ENCODE measurements around the gene ETHE1. TPM values are rescaled to one million over a fixed set of nuclear protein-coding genes. Genes with fewer than 3 reads are reported as not detected.
A peak's percentile ranks its signal among the peaks of the same experiment; 100 is the strongest.

Gene ETHE1
- total RNA-seq, 2 donors from 2014 or later, result 13.0 to 15.2 TPM

DNA sequence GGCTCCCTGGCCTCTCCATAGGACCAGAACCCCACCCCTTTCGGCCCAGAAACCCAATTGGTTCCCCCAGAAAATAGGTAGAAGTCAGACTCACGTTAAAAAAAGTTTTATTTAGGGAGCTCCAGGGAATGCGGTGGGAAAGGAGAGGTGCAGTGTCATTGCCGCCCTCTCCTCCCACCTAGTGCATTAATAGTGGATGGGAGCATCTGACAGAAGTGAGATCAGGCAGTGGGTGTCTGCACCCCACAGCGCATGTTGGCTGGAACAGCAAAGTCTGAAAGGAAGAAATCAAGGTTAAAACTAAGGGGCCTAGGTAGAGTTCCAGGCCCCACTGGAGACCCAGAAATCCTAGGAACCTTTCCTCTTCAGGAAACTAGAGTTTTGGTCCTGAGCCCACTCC is 20.4 kb downstream of the ETHE1 start:
- 93 to 100% methylated on average over 3 to 5 of the region's 5 CpGs for WGBS, 2 experiments (ENCODE audit: insufficient coverage in 1 of 2, insufficient read length in 1 of 2)
- Mint-ChIP-seq H3K27ac (no peak overlapping the region), H3K4me3 (no peak overlapping the region)

DNA sequence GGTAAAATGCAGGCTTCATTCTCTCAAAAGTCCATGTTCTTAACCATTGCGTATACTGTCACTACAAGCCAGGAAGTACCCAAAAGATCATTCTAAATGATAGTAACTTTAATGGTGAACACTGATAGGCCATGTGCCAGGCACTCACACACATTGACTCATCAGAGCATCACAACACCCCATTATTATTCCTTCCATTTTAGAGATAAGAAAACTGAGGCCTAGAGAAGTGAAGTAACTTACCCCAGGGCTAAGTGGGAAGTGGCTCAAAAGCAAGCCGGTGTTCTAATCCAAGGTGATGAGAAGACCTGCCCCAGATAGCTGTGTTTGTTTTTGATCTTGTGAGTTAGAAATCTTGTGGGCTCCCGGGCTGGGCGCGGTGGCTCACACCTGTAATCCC is 21.1 kb downstream of the ETHE1 start:
- Histone ChIP-seq H3K9ac (ENCODE audit: extremely low read depth, low read length, poor library complexity, severe bottlenecking) (no peak overlapping the region), H3K4me1 (ENCODE audit: control insufficient read depth, insufficient read depth, low read length) (no peaks in the 10 kb centered on the region), H3K36me3 (ENCODE audit: control insufficient read depth, insufficient read depth, low read length) (peaks cover 9% of the 10 kb centered on the region), H3K4me3 (ENCODE audit: low read length) (no peak overlapping the region), H3K9me3 (ENCODE audit: control insufficient read depth, low read length) (no peaks in the 10 kb centered on the region), H3K27ac (ENCODE audit: low read depth, low read length) (no peak overlapping the region), H3K27me3 (ENCODE audit: control insufficient read depth, insufficient read depth, low read length, poor library complexity, severe bottlenecking) (no peaks in the 10 kb centered on the region)
- Mint-ChIP-seq H3K27me3 (ENCODE audit: insufficient read depth) (peaks cover 36% of the 10 kb centered on the region), H3K27ac (no peak overlapping the region), H3K4me1 (peaks cover 3% of the 10 kb centered on the region), H3K9me3 (peaks cover 3% of the 10 kb centered on the region), H3K36me3 (ENCODE audit: low read depth) (peaks cover 22% of the 10 kb centered on the region), H3K4me3 (no peak overlapping the region)
- DNase-seq, result no peak
- TF ChIP-seq, protein P1, sequence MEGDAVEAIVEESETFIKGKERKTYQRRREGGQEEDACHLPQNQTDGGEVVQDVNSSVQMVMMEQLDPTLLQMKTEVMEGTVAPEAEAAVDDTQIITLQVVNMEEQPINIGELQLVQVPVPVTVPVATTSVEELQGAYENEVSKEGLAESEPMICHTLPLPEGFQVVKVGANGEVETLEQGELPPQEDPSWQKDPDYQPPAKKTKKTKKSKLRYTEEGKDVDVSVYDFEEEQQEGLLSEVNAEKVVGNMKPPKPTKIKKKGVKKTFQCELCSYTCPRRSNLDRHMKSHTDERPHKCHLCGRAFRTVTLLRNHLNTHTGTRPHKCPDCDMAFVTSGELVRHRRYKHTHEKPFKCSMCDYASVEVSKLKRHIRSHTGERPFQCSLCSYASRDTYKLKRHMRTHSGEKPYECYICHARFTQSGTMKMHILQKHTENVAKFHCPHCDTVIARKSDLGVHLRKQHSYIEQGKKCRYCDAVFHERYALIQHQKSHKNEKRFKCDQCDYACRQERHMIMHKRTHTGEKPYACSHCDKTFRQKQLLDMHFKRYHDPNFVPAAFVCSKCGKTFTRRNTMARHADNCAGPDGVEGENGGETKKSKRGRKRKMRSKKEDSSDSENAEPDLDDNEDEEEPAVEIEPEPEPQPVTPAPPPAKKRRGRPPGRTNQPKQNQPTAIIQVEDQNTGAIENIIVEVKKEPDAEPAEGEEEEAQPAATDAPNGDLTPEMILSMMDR (conservative IDR thresholded peaks at IDR 0.05), result no peak
- WGBS, 2 experiments (ENCODE audit: insufficient coverage in 1 of 2, insufficient read length in 1 of 2), result 97 to 100% methylated on average over 4 to 5 of the region's 5 CpGs

More for the DNA sequence above, 20.4 kb downstream of the ETHE1 start:
- Histone ChIP-seq H3K36me3 (ENCODE audit: control insufficient read depth, insufficient read depth, low read length) (peaks cover 15% of the 10 kb centered on the region), H3K4me1 (ENCODE audit: control insufficient read depth, insufficient read depth, low read length) (no peaks in the 10 kb centered on the region), H3K27ac (ENCODE audit: low read depth, low read length) (no peak overlapping the region), H3K4me3 (ENCODE audit: low read length) (no peak overlapping the region), H3K9ac (ENCODE audit: extremely low read depth, low read length, poor library complexity, severe bottlenecking) (no peak overlapping the region), H3K27me3 (ENCODE audit: control insufficient read depth, insufficient read depth, low read length, poor library complexity, severe bottlenecking) (no peaks in the 10 kb centered on the region), H3K9me3 (ENCODE audit: control insufficient read depth, low read length) (no peaks in the 10 kb centered on the region)
- no peak for DNase-seq
- TF ChIP-seq, protein P1 (conservative IDR thresholded peaks at IDR 0.05), result no peak
- Mint-ChIP-seq H3K36me3 (ENCODE audit: low read depth) (peaks cover 29% of the 10 kb centered on the region), H3K9me3 (peaks cover 9% of the 10 kb centered on the region), H3K27me3 (ENCODE audit: insufficient read depth) (peaks cover 29% of the 10 kb centered on the region), H3K4me1 (peaks cover 3% of the 10 kb centered on the region)

DNA sequence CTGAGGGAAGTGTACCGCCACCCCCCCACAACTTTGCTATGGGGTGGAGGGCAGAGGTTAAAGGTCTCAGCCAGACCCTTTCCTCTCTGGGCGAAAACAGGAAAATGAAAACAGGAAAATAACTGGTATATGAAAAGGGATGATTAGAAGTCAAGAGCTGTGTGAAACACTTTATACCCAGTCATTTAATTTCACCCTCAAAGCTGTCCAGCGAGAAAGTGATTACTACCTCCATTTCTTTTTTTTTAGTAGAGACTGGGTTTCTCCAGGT is 21.9 kb downstream of the ETHE1 start:
- Mint-ChIP-seq H3K27me3 (ENCODE audit: insufficient read depth) (peaks cover 37% of the 10 kb centered on the region), H3K36me3 (ENCODE audit: low read depth) (peaks cover 18% of the 10 kb centered on the region), H3K9me3 (no peaks in the 10 kb centered on the region), H3K27ac (no peak overlapping the region), H3K4me3 (peak overlapping the region; percentile 79), H3K4me1 (peaks cover 3% of the 10 kb centered on the region)
- WGBS, 2 experiments (ENCODE audit: insufficient coverage in 1 of 2, insufficient read length in 1 of 2), result 97 to 100% methylated on average over 1 to 2 of the region's 3 CpGs
- H3K36me3 ChIP-seq (ENCODE audit: control insufficient read depth, insufficient read depth, low read length), result peaks cover 4% of the 10 kb centered on the region
- no peaks in the 10 kb centered on the region for H3K9me3 ChIP-seq (ENCODE audit: control insufficient read depth, low read length)
- H3K27me3 ChIP-seq (ENCODE audit: control insufficient read depth, insufficient read depth, low read length, poor library complexity, severe bottlenecking), result no peaks in the 10 kb centered on the region
- no peak overlapping the region for H3K9ac ChIP-seq (ENCODE audit: extremely low read depth, low read length, poor library complexity, severe bottlenecking)
- no peak overlapping the region for H3K27ac ChIP-seq (ENCODE audit: low read depth, low read length)
- H3K4me3 ChIP-seq (ENCODE audit: low read length), result peak overlapping the region; percentile 86
- no peaks in the 10 kb centered on the region for H3K4me1 ChIP-seq (ENCODE audit: control insufficient read depth, insufficient read depth, low read length)
- no peak for DNase-seq
- TF ChIP-seq, protein P1 (conservative IDR thresholded peaks at IDR 0.05), result no peak

All from endodermal cell (in vitro differentiated cells).